HG02885 (cell line): Measurements from ENCODE around the gene SPAG9.

Source experiments
- ATAC-seq: cut with Tn5 transposase; IDR thresholded peaks from one replicate; pipeline ENCODE4 v1.9.1; 2021; ENCODE audit warnings: mild to moderate bottlenecking; ENCODE audit not compliant: unreplicated experiment, poor library complexity

The SPAG9 gene

DNA sequence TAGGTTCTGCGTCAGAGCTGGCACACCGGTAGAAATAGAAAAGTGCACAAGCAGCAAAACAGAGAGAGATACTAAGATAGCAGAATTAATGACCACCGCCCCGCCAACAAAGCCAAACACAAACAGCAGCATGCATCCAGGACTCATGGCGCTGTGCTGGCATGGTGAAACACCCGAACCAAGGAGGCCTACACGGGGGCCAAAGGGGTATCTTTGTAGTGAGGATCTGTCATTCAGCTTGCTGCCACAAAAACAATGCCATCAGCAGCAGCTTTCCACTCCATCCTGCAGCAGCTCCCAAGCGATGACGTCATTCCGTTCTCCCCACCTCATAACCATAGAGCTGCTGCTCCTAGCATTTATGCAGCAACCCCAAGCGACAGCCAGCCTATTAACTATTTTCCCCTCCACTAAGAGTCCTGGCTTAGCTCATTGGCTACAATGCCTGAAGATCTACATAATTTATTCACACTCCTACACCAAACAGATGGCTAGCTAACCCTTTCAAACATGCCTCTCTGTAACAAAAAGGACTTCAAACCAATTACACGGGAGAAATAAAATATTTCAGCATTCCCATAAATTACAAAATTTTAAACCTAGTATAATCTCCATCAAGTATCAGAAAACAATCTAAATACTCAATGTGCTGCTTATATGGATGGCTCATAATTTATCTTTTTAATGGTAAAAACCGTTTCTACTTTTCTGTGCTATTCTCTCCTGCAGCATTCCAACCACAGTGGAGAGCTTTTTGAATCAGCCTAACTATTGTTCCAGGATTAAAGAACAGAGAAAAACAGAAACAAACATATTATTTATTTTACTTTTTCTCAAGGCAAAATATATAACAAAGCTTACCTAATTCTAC, 73.9 kb downstream of the SPAG9 start:
- ATAC-seq = no peak

DNA sequence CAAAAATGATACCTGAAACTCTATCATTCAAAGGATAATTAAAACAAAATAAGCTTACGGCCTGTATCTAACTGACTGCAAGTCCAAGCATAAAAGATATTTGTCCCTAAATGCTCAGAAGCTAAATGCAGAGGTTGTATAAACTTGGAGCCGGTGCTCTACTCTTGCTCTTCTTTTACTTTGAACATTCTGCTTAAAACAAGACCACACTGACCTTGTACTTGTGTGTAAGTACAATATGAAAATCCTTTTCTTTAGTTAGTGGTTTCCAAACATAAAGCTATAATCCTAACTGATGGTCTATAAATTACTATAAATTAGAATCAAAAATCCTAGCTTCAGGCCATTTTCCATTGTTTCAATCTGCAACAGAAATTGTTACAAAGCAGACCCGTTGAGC, 74.6 kb downstream of the SPAG9 start:
- ATAC-seq = no peak

DNA sequence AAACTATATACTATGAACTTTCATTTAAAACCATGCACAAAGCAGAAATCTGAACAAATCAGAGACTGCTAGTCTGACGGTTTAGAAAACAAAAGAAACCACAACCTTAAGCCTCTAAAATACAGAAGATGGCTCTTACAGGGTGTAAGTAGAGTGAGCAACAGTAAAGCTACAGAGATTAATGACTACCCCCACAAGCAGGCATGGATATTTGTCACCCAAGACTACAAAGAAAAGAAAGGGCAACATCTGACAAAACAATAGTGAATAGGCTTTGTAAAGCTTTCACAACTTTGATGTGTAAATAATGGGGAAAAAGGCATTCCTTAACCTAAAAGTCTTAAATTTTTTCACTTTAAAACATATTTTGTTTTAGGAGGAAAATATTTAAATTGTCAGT, 75.0 kb downstream of the SPAG9 start:
- no peak for ATAC-seq

DNA sequence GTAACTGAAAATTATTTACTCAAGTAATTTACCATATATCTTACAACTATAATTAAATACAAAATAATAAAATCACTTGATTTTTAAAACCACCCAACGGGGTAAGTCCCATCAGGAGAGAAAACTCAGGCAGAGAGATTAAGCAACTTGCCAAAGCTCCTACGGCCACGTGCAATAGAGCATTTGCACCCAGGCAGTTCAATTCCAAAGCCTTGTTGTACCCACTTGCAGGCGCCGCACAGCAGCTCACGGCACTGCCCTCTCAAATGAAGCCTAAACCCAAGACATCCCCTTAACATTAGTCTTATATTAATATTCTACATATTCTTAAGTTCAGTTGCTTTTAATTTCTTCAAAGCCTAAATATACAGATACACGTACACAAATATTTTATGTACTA, 75.7 kb downstream of the SPAG9 start:
- no peak for ATAC-seq

DNA sequence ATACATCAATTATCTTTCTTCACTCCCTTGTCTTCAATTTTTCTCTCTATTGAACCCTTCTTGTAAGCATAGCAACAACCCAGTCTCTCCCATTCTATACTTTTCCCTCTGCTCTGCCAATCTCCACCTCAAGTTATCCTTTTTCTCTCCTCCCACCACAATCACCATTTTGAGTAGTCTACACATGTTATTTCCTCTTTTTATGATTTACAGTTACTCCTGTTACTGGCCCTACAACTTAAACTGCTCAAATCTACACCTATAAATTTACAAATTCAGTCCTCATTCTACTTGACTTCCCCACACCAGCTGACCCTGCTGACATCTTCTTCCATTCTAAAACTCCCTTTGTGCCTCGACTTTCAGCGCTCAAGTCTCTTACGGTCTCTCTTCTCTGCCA, 84.6 kb downstream of the SPAG9 start:
- no peak for ATAC-seq

DNA sequence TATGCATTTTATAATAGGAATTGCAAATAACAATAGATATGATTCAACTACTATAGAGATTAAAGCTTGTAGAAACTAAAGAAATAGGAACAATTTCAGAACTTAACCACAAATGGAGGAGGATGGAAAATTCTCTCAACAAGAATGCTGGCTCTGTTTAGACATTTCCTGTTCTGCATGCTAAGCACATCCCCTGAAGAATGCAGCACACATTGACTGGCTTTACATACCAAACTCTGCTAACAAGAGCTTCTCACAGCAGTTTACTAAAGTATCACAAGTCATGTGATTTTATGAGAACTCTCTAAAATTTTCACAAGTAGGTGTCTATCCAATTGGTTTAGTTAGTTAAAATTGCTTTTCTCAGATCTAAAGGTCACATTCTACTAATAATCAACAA, 85.2 kb downstream of the SPAG9 start:
- no peak for ATAC-seq

DNA sequence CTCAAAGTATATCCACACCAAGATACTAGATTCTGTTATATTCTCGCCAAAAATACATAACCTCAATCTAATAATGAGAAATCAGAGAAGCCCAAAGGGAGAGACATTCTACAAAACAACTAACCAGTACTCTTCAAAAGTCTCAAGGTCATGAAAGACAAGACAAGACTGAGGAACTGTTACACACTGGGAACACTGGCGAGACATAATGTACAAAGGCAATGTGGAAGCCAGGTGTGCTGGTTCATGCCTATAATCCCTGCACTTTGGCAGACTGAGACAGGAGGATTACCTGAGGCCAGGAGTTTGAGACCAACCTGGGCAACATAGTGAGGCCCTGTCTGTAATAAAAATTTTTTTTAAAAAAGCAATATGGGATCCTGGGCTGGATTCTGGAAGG, 85.9 kb downstream of the SPAG9 start:
- no peak for ATAC-seq

DNA sequence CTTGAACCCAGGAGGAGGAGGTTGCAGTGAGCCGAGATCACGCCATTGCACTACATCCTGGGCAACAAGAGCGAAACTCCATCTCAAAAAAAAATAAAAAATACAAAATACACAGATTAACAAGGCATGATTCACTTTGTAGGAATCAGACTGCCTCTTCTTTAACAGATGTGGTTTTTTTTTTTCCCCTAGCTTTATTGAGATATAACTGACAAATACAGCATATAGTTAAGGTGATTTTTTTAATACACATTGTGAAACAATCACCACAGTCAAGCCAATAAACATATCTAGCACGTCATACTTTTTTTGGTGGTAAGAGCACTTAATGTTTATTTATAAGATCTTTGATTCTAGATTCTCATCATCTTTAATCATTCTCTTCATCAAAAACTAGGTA, 87.8 kb downstream of the SPAG9 start:
- ATAC-seq = no peak

DNA sequence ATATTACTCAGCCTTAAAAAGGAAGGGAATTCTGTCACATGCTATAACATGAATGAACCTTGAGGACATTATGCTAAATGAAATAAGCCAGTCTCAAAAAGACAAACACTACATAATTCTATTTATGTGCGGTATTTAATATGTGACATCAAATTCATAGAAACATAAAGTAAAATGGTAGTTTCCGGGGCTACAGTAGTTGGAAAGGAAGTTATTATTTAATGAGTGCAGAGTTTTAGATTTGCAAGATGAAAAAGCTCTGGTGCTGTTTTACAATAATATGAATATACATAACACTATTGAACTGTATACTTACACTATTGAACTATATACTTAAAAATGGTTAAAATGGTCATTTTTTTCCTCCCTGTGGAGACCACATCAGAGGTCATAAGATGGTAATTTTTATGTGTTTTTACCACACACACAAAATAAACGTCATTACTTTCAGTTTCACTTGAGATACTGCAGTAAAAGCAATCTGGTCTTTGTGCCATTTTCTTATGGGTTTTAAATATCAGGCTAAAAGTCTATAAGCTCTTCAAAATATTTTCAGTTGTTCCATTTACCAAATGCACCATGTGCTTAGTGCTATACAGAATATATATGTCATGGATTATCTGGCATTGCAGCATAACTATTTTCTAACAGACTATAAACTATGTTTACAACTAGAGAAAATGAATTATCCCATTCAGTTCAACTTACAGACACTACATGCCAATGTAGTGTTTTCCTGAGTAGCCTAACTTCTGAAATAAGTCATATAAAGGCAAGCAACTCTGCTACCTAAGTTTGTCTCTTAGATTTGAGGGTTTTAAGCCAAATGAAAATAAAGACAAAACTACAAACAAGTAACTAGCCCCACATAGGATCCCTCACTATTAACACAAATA, 90.9 kb downstream of the SPAG9 start:
- ATAC-seq = no peak

DNA sequence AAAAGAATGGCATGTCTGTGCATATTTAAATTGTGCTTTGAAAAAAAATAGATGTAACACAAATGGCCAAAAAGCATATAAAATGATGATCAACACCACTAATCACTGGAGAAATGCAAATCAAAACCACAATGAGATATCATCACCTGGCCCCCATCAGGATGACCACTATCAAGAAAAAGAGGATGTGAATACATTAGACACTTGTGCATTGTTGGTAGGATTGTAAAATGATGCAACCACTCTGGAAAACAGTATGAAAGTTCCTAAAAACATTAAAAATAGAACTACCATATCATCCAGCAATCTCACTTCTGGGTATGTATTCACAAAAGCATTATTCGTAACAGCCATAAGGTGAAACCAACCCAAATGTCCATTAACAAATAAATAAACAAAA, 91.5 kb downstream of the SPAG9 start:
- no peak for ATAC-seq

DNA sequence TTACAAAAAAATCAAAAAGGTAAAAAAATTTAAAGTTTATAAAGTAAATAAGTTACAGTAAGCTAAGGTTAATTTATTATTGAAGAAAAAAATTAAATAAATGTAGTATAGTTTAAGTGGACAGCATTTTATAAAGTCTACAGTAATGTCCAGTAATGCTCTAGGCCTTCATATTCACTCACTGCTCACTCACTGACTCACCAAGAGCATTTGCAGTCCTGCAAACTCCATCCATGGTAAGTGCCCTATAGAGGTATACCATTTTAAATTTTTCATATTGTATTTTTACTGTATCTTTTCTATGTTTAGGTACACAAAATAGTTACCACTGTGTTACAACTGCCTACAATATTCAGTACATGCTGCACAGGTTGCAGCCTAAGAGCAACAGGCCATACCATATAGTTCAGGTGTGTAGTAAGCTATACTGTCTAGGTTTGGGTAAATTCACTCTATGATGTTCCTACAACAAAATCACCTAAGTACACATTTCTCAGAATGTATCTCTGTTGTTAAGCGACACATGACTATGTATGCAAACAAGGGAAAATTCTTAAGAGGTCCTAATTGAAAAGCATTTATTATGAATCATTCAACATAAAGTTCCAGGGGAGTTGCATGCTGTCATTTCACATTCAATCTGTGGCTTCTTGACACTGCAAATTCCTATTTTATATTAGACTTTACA, 92.3 kb downstream of the SPAG9 start:
- ATAC-seq = no peak

DNA sequence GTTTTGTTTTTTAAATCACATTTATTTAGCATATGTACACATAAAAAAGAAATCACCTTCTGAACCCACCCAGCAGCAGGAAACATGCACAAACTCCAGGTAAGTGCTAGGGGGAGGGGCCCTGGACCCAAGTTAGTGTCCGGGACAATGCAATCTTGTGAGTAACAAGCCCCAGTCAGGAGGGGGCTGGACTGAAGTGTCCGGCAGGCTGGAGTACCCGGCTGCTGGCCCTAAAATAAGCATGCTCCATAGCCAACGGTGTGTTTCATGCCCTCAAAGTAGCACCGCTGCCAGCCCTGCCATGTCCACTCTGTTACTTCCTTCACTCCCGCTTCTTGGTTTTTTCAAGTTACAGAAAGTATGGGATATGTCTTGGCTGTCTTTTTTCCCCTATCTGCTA, 102.1 kb downstream of the SPAG9 start:
- no peak for ATAC-seq

DNA sequence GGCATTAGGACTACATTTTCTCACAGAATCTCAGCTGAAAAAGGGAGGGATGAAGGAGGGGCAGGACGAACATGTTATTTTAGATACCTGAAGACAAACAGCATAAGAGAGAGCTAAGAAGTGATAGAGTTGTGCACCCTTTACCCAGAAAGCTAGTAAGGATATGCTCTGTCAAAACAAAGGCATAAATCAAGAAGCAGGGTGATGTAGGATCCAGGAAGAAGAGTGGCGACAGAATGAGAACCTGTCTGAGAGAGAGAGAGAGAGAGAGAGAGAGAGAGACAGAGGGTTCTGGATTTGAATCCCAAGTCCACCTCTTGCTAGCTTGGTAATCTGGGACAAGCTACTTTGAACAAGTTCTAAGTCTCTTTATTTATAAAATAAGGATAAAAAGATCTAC, 103.4 kb downstream of the SPAG9 start:
- ATAC-seq = no peak

DNA sequence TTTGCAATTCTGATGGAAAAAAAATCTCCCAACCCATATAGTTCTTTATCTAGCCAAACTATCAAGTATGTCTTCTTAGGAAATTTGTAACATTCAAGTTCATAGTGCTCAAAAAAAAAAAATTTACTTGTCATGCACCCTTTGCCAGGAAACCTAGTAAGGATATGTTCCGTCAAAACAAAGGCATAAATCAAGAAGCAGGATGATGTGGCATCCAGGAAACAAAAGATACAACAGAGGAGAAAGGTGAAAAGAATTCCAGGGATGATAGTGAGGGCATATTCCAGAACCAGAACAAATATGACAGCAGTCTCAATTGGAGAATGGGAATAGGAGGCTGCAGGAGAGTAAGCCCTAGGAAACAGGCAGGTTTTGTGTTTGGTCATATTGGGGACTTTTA, 104.6 kb downstream of the SPAG9 start:
- ATAC-seq = no peak

DNA sequence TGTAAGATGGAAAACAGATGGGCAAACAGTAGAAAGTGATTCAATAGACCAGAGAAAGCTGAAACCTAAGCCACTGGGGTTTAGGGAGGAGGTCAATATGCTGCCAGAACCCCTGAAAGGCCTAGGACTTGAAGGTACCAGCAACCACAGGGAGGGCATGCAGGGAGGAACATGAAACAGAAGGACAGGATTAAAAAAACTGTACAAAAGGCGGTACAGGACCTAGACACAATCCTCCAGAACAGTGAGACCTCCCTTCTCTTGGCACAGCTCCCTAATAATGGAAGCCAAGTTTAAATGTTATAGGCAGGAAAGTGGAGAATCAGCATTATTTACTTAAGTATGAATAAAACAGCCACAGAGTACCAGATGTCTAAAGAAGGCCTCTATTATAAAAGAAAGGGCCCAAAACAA, 105.5 kb downstream of the SPAG9 start:
- ATAC-seq = no peak

DNA sequence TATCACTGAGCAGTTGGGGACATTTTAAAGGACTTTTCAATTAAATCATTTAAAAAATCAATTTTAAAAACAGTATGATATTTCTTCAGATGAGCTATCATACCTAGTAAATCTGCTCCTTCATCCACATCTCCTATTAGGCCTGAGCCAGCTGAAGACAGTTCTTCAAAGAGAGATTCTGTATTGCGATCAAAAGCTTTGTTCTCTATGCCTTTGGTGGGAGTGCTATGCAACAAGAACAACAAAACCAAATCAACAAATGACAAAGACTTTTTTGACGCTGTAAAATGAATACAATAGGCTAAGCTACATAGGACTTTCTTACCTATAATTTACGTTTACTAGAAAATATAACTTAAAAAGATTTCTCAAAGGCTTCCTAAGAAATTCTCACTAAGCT, 106.5 kb downstream of the SPAG9 start:
- ATAC-seq = no peak

DNA sequence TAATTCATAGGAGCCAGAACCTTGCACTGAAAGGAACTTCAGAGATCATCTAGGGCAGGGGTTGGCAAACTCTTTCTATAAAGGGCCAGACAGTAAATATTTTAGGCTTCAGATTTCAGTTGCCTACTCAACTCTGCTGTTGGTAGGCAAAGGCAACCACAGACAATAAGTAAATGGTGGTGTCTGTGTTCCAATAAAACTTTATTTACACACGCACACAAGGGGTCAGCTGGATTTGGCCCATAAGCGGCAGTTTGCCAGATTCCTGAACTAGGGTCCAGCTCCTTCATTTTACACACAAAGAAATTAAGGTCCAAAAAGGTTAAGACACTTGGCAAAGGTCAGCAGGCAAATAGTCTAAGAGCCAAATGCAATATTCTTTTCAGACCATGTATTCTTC, 107.3 kb downstream of the SPAG9 start:
- ATAC-seq = no peak

DNA sequence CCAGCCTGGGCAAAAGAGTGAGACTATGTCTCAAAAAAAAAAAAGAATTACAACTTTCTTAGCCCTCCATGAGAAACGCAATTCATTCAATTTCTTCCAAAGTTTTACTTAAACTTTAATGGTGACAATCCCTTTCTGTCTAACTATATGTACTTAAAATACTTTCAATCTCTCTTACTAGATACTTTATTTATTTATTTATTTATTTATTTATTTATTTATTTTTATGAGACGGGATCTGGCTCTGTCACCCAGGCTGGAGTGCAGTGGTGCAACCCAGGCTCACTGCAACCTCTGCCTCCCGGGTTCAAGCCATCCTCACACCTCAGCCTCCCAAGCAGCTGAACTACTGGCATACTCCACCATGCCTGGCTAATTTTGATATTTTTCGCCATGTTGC, 108.1 kb downstream of the SPAG9 start:
- no peak for ATAC-seq

DNA sequence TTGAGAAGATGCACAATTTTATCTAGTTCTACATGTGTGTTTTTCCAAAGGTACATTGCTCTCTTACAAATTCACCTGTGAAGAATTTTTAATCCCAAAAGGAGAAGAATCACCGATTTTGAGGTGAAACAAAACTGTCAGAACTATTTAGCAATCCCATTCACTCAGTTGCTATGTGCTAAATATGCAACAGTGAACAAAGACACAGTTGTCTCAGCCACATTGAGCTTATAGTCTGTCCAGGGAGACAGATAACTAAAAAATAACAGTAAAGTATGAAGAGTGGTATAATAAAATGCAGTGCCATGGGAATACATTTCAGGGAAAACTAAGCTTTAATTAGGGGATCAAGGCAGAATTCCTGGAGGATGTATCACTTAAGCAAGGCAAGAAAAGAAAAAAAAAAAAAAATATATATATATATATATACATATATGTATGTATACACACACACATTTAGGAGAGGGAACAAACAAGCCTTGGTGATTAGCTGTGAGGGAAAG, 110.4 kb downstream of the SPAG9 start:
- no peak for ATAC-seq

DNA sequence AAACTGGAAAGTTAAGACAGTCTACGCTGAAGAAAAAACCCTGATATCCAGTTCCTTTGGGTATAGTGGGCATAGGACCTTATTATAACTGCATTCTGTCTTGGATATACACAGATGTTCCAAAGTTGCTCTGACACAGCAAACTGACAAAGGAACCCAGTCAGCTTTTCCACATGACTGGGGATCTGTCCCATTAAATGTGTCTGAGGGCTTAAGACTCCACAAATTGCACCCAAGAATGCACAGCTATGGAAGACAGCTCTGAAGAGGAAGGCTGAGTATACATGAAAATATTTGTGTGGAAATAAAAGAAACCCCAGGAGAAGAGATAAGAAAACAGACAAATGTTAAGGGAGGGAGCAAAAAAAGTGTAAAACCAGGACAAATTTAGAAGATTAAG, 114.1 kb downstream of the SPAG9 start:
- ATAC-seq = no peak

DNA sequence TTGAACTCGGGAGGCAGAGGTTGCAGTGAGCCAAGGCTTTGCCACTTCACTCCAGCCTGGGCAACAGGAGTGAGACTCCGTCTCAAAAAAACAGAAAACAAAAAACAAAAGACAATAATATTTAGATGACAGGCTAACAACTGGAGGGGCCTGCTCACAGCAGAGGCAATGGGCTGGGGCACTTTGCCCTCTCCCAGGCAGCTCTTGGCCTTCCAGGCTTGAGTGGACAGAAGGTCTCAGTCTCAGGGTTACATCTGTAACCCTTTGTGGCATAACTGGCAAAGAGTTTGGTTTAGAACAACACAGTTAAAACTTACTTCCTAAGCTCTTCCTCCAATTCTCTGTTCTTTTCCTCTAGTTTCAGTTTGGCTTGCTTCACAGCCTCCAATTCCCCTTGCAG, 114.9 kb downstream of the SPAG9 start:
- ATAC-seq = no peak
